HG03103 (cell line): ENCODE measurements around the gene RRAGA.
A peak's percentile ranks its signal among the peaks of the same experiment; 100 is the strongest.
"Not testable (repeated sequence)": the region's sequence is repeated elsewhere in the genome, so short reads cannot be mapped to it uniquely, and the experiment has no call there.

ENCODE experiments used
- ATAC-seq: cut with Tn5 transposase; IDR thresholded peaks from one replicate; pipeline ENCODE4 v1.9.1; 2021; ENCODE audit warnings: low read depth; ENCODE audit not compliant: unreplicated experiment

The RRAGA gene

GRCh38 chr9:19048966-19049916 lies at the start of gene RRAGA:
RRAGA (plus strand) TSS chr9:19049427; CDS start chr9:19049660, 233 bp downstream.
- ATAC-seq: peak; percentile 85

GRCh38 chr9:19000133-19000532 lies 49.1 kb upstream of the RRAGA start:
- no peak for ATAC-seq

GRCh38 chr9:19009391-19009965 lies 39.7 kb upstream of the RRAGA start:
- no peak for ATAC-seq

- no peak for ATAC-seq
These were observed 31.0 kb upstream of the RRAGA start for GRCh38 chr9:19018201-19018600.

- no peak for ATAC-seq
These were observed 28.3 kb upstream of the RRAGA start for GRCh38 chr9:19020886-19021455.

- ATAC-seq: not testable (repeated sequence)
These were observed 27.6 kb upstream of the RRAGA start for GRCh38 chr9:19021649-19022048.

- ATAC-seq: no peak
These were observed 27.0 kb upstream of the RRAGA start for GRCh38 chr9:19022206-19022605.

- no peak for ATAC-seq
These were observed 26.1 kb upstream of the RRAGA start for GRCh38 chr9:19023078-19023477.

GRCh38 chr9:19026375-19026774 lies 22.9 kb upstream of the RRAGA start:
- ATAC-seq: no peak

GRCh38 chr9:19027825-19028224 lies 21.4 kb upstream of the RRAGA start:
- no peak for ATAC-seq

GRCh38 chr9:19028835-19029451 lies 20.3 kb upstream of the RRAGA start:
- ATAC-seq: peak; percentile 69

- no peak for ATAC-seq
These were observed 18.3 kb upstream of the RRAGA start for GRCh38 chr9:19030899-19031298.

- ATAC-seq: no peak
These were observed 16.8 kb upstream of the RRAGA start for GRCh38 chr9:19032406-19032805.

- no peak for ATAC-seq
These were observed 16.2 kb upstream of the RRAGA start, which contains the start of gene SAXO1 for GRCh38 chr9:19033015-19033414. SAXO1 (minus strand) TSS chr9:19033209; CDS start chr9:19032908, 301 bp downstream.

- no peak for ATAC-seq
These were observed 12.6 kb upstream of the RRAGA start for GRCh38 chr9:19036611-19037010.

- ATAC-seq: no peak
These were observed 850 bp downstream of the RRAGA start for GRCh38 chr9:19049917-19050636.

- no peak for ATAC-seq
These were observed 1.7 kb downstream of the RRAGA start for GRCh38 chr9:19050637-19051591.

GRCh38 chr9:19057033-19057432 lies 7.8 kb downstream of the RRAGA start:
- no peak for ATAC-seq

GRCh38 chr9:19074229-19074628 lies 25.0 kb downstream of the RRAGA start:
- ATAC-seq: no peak
